GM19043 (cell line): ENCODE measurements around the gene SERPINA1.
"Not testable (repeated sequence)": the region's sequence is repeated elsewhere in the genome, so short reads cannot be mapped to it uniquely, and the experiment has no call there.

Experiments used
- ATAC-seq: cut with Tn5 transposase; IDR thresholded peaks from one replicate; pipeline ENCODE4 v1.9.1; 2021; ENCODE audit warnings: low read depth; ENCODE audit not compliant: unreplicated experiment

The SERPINA1 gene

GRCh38 chr14:94388384-94389103, at the start of gene SERPINA1:
Gene SERPINA1, minus strand, starts transcription at chr14:94388602. Its CDS starts 5,365 bp downstream, at chr14:94383237.
- ATAC-seq: no peak

GRCh38 chr14:94428610-94429009, 40.2 kb upstream of the SERPINA1 start:
- ATAC-seq: no peak

- no peak for ATAC-seq
These were observed 38.7 kb upstream of the SERPINA1 start for GRCh38 chr14:94427016-94427613.

- no peak for ATAC-seq
These were observed 38.1 kb upstream of the SERPINA1 start for GRCh38 chr14:94426526-94426925.

GRCh38 chr14:94424371-94424770, 36.0 kb upstream of the SERPINA1 start:
- ATAC-seq: no peak

GRCh38 chr14:94423453-94424056, 35.2 kb upstream of the SERPINA1 start:
- ATAC-seq: no peak

GRCh38 chr14:94421316-94421715, 32.9 kb upstream of the SERPINA1 start:
- no peak for ATAC-seq

- ATAC-seq: not testable (repeated sequence)
These were observed 29.2 kb upstream of the SERPINA1 start for GRCh38 chr14:94417497-94418205.

GRCh38 chr14:94412671-94413638, 24.6 kb upstream of the SERPINA1 start:
- no peak for ATAC-seq

GRCh38 chr14:94411638-94412037, 23.2 kb upstream of the SERPINA1 start:
- ATAC-seq: no peak

GRCh38 chr14:94409430-94409829, 21.0 kb upstream of the SERPINA1 start:
- ATAC-seq: not testable (repeated sequence)

- no peak for ATAC-seq
These were observed 20.2 kb upstream of the SERPINA1 start for GRCh38 chr14:94408546-94409095.

GRCh38 chr14:94407906-94408305, 19.5 kb upstream of the SERPINA1 start:
- ATAC-seq: no peak

- ATAC-seq: no peak
These were observed 18.5 kb upstream of the SERPINA1 start for GRCh38 chr14:94406910-94407309.

GRCh38 chr14:94405486-94405885, 17.1 kb upstream of the SERPINA1 start:
- no peak for ATAC-seq

- no peak for ATAC-seq
These were observed 16.2 kb upstream of the SERPINA1 start for GRCh38 chr14:94404561-94404960.

GRCh38 chr14:94403312-94403932, 15.0 kb upstream of the SERPINA1 start:
- ATAC-seq: no peak

GRCh38 chr14:94401083-94401482, 12.7 kb upstream of the SERPINA1 start:
- ATAC-seq: no peak

- ATAC-seq: no peak
These were observed 12.0 kb upstream of the SERPINA1 start for GRCh38 chr14:94400422-94400841.
